GM10266 (cell line): Measurements from ENCODE around the gene AWAT2.

ENCODE experiments used
- DNase-seq: peaks from one replicate; pipeline ENCODE4 v3.0.0; 2012; ENCODE audit errors: extremely low spot score
- TF ChIP-seq, protein P1 (sequence below): IDR thresholded peaks from 2 replicates; pipeline ENCODE4 v1.5.1; 2012; ENCODE audit warnings: mild to moderate bottlenecking, low read depth; ENCODE audit not compliant: control insufficient read depth, insufficient read depth; ENCODE audit errors: missing control alignments

The AWAT2 gene

DNA sequence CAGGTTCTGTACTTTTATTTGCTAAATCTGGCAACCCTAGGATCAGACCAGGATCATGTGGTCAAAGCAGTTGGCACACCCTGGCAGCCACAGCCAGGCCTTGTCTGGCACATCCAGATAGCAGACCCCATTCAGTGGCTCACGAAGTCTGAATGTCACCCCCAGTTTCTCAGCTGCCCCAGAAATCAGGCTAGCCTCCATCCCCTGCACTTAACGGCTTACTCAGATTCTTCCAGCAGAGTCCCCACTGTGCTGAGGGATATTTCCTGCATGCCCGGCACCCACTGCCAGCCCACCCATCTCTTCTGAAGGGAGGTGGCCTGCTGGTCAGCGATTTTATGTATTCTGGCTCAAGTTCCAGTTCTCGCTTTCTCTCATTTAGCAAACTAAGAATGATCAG is 4.7 kb upstream of the AWAT2 start:
- TF ChIP-seq, protein P1, sequence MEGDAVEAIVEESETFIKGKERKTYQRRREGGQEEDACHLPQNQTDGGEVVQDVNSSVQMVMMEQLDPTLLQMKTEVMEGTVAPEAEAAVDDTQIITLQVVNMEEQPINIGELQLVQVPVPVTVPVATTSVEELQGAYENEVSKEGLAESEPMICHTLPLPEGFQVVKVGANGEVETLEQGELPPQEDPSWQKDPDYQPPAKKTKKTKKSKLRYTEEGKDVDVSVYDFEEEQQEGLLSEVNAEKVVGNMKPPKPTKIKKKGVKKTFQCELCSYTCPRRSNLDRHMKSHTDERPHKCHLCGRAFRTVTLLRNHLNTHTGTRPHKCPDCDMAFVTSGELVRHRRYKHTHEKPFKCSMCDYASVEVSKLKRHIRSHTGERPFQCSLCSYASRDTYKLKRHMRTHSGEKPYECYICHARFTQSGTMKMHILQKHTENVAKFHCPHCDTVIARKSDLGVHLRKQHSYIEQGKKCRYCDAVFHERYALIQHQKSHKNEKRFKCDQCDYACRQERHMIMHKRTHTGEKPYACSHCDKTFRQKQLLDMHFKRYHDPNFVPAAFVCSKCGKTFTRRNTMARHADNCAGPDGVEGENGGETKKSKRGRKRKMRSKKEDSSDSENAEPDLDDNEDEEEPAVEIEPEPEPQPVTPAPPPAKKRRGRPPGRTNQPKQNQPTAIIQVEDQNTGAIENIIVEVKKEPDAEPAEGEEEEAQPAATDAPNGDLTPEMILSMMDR: no peak
- no peak for DNase-seq

GRCh38 chrX:70052895-70053615 is 3.3 kb upstream of the AWAT2 start:
- TF ChIP-seq, protein P1: no peak
- no peak for DNase-seq

DNA sequence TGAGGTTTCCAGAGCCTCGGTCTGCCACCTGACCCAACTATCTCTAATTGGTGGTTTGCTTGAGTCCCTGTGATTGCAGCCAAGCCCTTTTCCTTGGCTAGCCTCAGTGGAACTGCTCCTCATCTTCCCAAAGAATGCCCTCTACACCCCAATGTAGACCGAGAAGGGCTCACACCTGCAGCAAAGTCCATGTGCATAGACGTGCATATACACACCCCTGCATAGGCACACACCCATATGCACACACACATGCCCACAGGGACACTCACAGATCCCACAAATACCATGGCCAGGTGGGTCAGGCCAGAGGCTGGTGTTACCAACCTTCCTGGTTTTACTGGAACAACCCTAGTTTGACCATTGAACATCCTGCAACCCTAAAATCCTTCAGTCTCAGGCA is 332 bp downstream of the AWAT2 start:
- DNase-seq: no peak
- TF ChIP-seq, protein P1: no peak

DNA sequence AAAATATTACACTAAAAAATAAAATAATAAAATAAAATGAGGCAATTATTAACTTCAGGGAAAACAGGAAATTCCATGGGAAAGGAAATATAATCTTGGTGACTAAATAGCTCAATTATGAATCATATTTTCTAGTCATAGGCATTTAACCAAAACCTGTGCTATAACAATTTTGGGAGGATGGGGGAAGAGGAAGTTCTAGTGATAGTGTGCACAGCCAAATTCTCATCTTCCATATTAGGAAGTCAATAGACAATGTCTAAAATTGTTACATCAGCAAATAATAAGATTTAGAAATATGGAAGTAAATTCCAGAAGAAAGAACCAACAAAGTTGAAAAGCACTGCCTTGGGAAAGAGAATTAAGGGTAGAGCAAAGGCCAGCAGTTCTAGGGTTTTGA is 2.8 kb downstream of the AWAT2 start:
- no peak for DNase-seq
- TF ChIP-seq, protein P1: no peak

DNA sequence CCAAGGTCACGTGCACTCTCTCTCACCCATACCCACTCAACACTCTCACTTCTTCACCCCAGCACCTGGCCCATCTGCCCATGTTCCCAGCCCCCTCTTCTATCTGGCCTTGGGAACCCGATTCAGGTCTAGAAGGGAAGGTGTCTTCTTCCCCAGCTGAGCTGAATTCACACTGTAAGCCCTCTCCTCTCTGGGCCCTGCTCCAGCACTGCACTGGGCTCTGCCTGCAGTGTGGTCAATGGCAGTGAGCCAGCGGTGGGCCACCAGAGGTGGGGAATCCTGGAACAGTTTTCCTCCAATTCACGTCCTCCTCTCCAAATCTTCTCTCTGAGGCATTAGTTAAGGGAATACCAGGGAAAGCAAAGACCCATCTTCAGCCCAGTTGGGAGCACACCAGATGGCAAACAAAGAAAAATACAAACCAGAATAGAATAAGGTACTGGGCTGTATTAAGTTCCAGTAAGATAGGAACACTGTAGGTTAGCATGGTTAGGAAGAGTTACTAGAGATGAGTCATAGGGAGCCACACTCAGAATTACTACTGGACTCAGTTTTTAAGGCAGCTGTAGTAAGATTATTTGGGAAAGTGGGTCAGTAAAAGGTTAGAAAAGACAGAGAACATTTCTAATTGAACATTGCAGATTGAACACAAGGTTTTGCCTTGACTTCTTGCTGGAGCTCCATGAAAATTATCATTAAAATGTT is 5.0 kb downstream of the AWAT2 start:
- DNase-seq: no peak
- TF ChIP-seq, protein P1: no peak

DNA sequence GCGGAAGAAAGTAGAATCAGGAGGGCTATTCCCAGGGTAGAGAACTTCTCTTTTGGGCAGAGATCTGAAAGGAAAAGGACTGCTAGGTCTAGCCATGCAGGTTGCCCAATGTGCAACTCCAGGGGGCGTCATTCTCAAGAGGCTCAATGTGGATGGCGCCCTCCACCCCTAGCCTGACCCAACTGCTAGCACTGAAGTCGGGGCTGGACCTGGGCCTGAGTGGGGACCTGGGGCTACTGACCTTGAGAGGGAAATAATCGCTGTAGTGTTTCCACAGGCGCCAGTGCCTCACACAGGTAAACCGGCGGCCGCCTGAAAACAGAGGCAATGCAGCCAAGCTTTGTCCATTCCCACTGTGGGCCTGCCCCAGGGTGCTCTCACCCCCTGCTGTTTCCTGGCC is 6.1 kb downstream of the AWAT2 start:
- TF ChIP-seq, protein P1: no peak
- no peak for DNase-seq
